Suppressor macrophage treated with lipopolysaccharide for 4 hours (primary cell): ENCODE measurements around the gene APOM.

Experiments
- DNase-seq: peaks from one replicate; pipeline ENCODE4 v3.0.0-alpha.2; 2020

Gene APOM

DNA sequence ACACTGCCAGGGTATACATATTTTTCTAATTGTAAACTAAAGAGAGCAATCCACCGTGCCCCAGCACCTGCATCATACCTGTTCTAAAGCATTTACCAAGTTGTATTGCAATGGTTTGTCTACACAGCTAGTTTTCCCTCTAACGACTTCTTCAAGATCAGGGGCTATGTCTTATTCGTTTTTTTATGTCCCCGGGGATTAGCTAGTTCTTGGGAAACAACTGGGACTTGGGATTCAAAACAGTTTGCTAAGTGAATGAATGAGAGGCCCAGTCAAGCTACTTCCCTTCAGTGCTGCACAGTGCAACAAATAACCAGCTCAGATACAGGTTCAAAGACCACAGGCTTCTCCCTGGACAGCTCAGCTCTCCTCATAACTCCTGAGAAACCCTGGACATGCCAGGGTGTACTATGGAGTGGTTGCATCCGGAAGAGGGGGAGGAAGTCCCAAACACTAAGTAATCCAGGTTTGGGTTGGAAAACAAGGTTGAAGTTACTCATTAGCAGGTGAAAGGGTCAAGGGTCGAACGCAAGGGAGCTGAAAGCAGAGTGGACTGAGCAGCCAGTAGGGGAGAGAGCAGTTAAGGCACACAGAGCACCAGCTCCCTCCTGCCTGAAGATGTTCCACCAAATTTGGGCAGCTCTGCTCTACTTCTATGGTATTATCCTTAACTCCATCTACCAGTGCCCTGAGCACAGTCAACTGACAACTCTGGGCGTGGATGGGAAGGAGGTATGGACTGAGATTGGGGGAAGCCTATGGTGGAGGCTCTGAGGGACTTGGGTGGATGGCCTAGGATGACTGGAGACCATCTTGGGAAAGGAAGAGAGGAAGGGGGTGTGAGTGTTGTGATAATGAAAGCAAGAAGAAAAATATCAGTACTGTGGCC is at the start of gene APOM:
Gene APOM (plus strand): TSS at position 546 of the 889 bp plus-strand sequence. CDS start 73 bp downstream, at position 619.
- no peak for DNase-seq

- no peak for DNase-seq
Measured at GRCh38 chr6:31607317-31607716, 48.4 kb upstream of the APOM start.

DNA sequence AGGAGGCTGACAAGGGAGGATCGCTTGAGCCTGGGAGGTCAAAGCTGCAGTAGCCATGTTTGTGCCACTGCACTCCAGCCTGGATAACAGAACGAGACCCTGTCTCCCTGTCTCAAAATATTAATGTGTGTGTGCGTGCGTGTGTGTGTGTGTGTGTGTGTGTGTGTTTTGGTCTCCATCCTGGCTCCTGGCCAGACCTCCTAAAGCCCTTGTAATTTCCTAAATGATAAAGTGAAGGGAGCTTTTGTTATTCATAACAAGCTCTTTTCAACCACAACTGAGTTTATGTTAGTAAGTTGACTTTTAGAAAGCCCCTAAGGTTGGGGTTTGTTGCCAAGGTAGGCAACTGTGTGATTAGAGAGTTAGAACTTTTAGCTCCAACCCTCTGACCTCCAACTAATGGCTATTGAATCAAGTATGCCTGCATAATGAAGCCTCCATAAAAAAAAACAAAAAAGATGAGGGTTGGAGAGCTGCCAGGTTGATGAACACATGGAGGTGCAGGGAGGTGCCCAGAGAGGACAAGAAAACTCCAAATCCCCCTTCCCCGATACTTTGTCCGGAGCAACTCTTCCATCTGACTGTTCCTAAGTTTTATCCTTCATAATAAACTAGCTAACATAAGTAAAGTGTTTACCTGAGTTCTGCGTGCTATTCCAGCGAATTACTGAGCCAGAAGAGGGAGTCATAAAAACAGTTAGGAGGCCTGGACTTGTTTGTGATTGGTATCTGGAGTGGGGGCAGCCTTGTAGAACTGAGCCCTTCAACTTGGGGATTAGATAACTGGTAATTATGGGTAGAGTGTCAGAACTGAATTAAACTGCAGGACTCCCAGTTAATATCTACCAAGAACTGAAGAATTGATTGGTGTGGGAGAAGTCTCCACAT is 45.9 kb upstream of the APOM start:
- DNase-seq: no peak

- no peak for DNase-seq
Measured at GRCh38 chr6:31610968-31611367, 44.7 kb upstream of the APOM start.

GRCh38 chr6:31614075-31614619 is 41.5 kb upstream of the APOM start:
- peak; percentile 80 for DNase-seq

DNA sequence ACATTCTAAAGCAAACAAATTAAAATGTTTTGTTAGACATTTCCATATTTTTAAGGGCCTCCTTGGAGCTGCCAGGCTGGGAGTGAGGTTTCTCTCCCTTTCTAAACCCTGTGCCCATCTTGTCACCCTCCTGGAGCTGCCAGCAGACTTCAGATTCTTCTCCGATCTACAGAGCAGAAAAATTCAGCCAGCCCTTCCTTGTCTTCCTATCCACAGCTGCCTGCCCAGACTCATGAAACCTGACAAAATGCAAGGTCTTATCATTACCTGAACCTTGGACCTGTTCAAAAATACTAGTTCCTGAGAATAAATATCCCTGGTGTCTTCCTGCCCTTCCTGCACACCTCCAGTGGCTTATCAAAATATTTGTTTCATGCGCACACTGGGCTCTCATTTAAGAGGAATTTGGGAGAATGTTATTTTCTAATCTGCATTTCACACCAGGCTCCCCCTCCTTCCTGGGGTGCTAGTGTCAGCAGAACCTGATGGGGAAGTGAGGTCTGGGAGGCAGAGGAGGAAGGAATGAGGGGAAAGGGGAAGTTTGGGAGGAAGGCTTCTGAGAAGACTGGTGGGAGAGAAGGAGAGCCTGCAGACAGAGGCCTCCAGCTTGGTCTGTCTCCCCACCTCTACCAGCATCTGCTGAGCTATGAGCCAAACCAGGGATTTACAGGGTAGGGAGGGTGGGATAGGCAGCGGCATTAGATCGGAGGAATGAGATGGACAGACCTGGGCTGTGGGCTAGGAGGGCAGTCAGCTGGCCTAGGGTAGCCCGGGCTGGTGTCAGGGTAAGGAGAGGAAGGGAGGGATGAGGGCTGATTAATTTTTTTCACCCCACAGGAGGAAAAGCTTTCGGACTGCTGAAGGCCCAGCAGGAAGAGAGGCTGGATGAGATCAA is 40.8 kb upstream of the APOM start, which contains the start of gene AIF1:
Gene AIF1 (plus strand): TSS at position 551 of the 895 bp plus-strand sequence. CDS start 96 bp downstream, at position 647.
- DNase-seq: peak; percentile 76

DNA sequence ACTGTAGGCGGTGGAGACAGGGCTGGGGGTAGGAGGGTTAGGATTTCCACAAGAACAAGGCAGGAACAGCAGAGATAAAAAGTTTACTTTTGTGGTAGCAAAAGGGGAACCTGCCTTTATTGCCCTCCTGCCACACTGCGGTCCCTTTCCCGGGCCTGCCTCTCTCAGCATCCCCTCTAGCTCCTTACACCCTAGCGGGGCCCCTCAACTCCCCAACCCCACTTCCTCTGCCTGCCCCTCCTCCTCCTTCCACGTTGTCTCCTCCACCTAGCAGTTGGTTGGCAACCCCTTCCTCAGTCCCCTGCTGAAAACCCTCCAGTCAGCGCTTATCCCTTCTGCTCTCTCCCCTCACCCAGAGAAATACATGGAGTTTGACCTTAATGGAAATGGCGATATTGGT is 39.9 kb upstream of the APOM start:
- DNase-seq: no peak

DNA sequence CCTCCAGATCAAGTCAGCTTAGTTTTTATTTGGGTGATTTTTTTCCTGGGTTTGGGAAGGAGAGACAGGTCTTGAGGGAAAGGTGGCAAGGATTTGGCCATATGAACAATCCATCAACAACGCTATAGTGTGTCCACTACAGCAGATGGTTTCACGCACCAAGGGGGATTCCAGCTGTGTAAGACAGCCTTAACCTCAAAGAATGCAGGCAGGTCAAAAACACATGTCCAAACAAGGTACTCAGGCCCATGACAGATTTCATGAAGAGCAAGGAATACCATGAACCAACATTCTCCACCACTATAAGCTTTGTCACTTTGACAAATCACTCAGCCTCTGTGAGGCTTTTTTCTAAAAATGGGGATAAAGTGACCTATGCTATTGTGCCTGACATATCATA is 38.7 kb upstream of the APOM start:
- DNase-seq: no peak

DNA sequence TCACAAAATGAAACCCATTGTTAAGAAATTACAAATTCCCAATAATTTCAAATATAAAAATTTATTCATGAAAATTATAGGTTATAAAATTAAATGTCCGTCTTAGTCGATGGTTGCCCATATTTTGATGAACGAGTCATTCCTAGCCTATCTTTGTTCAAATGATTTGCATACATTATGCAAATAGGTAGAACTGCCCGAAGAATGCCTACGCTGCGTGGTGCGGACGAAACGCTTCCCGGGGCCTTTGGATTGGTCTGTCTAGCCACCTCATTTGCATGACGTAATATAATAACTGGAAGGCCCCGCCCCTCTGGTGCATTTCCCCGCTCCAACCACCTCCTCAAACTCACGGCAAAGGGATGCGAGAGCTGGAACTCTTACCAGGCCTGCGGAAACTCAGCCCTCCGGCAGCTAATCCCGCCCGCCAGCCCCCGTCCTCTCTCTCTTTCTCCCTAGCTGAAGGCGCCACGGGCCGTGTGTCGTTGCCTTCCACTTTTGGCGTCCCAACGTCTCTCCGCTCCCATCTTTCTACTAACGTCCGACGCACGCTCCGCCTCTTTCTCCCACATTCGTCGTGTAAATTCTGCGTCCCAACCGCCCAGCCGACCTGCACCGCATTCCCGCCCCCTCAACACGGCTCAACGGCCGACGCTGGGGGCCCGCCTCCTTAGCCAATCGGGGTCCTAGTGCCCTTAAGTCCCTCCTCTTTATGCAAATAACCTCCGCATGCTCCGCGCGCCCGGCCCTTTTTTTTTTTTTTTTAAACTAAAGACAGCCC is 35.7 kb upstream of the APOM start:
- DNase-seq: peak; percentile 99

GRCh38 chr6:31620586-31621319 is 34.9 kb upstream of the APOM start, which contains the start of gene PRRC2A:
Gene PRRC2A (plus strand): TSS chr6:31620715. CDS start chr6:31622790, 2,075 bp downstream.
- no peak for DNase-seq

DNA sequence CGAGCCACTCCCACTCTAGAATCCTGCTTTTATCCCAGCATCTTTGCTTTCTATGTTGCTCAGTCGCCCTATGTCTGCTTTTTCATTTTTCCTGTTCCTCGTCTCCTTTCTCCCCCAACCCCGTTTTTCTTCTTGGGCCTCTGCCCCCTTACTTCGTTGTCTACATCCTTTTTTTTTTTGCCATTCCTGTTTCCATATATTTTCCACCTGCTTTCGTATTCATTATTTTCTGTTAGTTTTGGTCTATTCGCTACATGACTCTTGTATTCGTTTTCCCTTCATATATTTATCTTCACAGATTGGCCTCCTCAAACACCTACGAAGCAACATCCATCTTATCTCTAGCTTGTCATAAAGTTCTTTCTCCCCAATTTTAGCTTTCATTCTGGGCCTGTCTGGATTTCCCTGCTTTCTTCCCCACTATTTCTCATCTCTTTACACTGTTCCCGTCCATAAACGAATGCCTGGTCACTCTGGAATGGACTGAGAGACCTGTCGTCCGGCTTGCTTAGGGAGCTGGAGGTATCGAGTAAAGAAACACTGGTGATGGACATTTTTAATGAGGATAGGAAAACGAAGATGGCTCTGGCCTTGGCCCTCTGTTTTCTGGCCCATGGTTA is 34.3 kb upstream of the APOM start:
- no peak for DNase-seq

- DNase-seq: no peak
Measured at GRCh38 chr6:31621991-31622390, 33.7 kb upstream of the APOM start.

DNA sequence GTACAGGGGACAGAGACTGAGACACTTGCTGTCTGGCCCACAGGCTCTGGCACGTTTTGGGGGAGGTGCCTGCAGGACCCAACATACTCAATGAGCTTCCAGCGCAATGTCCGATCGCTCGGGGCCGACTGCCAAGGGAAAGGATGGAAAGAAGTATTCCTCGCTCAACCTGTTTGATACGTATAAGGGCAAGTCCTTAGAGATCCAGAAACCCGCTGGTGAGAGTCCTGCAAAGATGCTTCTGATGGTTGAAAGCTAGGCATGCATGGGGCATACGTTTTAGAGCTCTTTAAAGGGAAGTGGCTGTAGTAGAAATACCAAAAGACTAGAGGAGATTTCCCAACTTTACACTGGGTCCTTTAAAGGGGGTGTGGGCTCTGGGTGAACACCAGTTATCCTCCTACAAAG is 33.0 kb upstream of the APOM start:
- DNase-seq: peak; percentile 41

DNA sequence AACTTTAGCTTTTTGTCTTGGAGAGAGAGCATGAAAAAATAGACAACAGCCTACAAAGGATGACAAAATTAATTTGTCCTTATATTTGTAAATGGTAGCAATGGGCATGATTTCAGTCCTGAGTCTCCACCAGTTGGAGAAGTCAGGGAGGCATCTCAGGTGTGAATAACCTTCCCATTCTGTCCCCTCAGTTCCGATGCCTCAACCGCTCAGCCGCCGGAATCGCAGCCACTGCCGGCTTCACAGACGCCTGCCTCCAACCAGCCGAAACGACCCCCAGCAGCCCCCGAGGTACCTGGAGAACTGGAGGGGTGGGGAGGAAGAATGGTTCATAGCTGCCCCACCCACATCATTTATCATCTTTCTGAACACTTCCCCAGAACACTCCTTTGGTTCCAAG is 31.6 kb upstream of the APOM start:
- no peak for DNase-seq

GRCh38 chr6:31626952-31627351 is 28.7 kb upstream of the APOM start:
- no peak for DNase-seq

GRCh38 chr6:31627690-31628287 is 27.9 kb upstream of the APOM start:
- no peak for DNase-seq

GRCh38 chr6:31629014-31629413 is 26.7 kb upstream of the APOM start:
- DNase-seq: no peak

GRCh38 chr6:31630177-31630934 is 25.3 kb upstream of the APOM start:
- no peak for DNase-seq

DNA sequence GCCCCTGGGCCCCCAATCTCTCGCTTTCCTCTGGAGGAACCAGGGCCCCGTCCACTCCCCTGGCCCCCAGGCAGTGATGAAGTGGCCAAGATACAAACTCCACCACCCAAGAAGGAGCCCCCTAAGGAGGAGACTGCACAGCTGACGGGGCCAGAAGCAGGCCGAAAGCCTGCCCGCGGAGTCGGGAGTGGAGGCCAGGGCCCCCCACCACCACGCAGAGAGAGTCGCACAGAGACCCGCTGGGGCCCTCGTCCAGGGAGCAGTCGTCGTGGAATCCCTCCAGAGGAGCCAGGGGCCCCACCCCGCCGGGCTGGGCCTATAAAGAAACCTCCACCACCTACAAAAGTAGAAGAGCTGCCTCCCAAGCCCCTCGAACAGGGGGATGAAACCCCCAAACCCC is 24.5 kb upstream of the APOM start:
- DNase-seq: no peak
